Mucosa of descending colon (tissue), 3 donors: Measurements from ENCODE around the gene DUXA. TPM values are rescaled to one million over a fixed set of nuclear protein-coding genes. Genes with fewer than 3 reads are reported as not detected.

Experiments
- ATAC-seq: fragments of 200-7000 bp; cut with Tn5 transposase; one replicate; pipeline ENCODE4 v1.9.1; 2020; ENCODE audit warnings: mild to moderate bottlenecking, moderate library complexity
- DNase-seq, 3 donors: peaks; one replicate each; pipeline ENCODE4 v3.0.0-alpha.2; 2020
- H3K36me3 ChIP-seq: fragments of 200-600 bp; one replicate; pipeline ENCODE4 v1.8.0; 2021; ENCODE audit warnings: low read depth, mild to moderate bottlenecking
- H3K4me1 ChIP-seq: fragments of 200-600 bp; one replicate; pipeline ENCODE4 v1.8.0; 2021; ENCODE audit warnings: low read depth, mild to moderate bottlenecking
- H3K4me3 ChIP-seq: fragments of 200-600 bp; one replicate; pipeline ENCODE4 v1.8.0; 2021; ENCODE audit warnings: mild to moderate bottlenecking
- H3K9me3 ChIP-seq: fragments of 200-600 bp; one replicate; pipeline ENCODE4 v1.8.0; 2021; ENCODE audit warnings: mild to moderate bottlenecking
- CTCF ChIP-seq: fragments of 200-600 bp; IDR thresholded peaks from one replicate; pipeline ENCODE4 v1.8.0; 2022; ENCODE audit warnings: antibody characterized with exemption, mild to moderate bottlenecking
- intact Hi-C, 2 donors: fragments of 100-400 bp; cut with DNase I in 1 of 2; cut with micrococcal nuclease in 1 of 2; formaldehyde crosslinking; loops; one replicate each; pipeline versions ENCODE4 v1.11.0 to v1.11.1; 2022; cut with DNase I, micrococcal nuclease
- total RNA-seq, 3 donors: library from RNA; stranded (reverse); fragmentation: NEBNext Ultra II Directional in 2 of 3; extraction: Animal tissue kit (Norgen Biotek cat#: 25700) in 2 of 3; gene quantifications; one replicate each; pipeline versions ENCODE4 v1.2.1 to v1.2.4, GENCODE V29; 2021 to 2023
- donor health status: DM: no; HTN: no; CAD: no; lungs with moderate emphysema.
- donor health status: DM: no; HTN: no; CAD: no.
- donor health status: DM: no; HTN: yes; CAD: no.

Gene DUXA
- total RNA-seq, 3 donors from 2014 or later: not detected

DNA sequence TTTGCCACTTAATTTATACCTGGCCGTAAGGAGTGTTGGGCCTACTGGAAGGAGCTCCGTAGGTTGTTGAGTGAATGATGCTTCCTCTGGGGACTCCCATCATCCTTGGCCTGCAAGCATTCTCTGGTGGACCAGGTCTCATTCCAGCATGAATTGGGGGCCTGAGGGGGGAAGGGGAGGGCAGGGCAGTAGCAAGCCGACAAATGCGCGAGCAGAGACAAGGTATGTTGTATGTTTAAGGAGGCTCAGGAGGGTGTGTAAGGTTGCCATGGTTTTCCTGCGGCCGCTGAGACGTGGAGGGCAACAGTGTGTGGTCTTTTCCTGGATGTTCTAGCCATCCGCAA, 24.8 kb upstream of the DUXA start:
- H3K36me3 ChIP-seq: no peaks in the 10 kb centered on the region
- H3K4me1 ChIP-seq: peaks cover 9% of the 10 kb centered on the region
- ATAC-seq: no peak
- intact Hi-C loops: no loop called here
- H3K9me3 ChIP-seq: peaks cover 15% of the 10 kb centered on the region
- H3K4me3 ChIP-seq: peak overlapping the region; percentile 96
- no peak for TF ChIP-seq CTCF
- DNase-seq: no peak

GRCh38 chr19:57191141-57192076, 24.1 kb upstream of the DUXA start, which contains the start of gene ZNF264:
Gene ZNF264 (plus strand): TSS chr19:57191500. CDS start chr19:57191914, 414 bp downstream.
- peaks cover 9% of the 10 kb centered on the region for H3K4me1 ChIP-seq
- ATAC-seq: peak; percentile 99
- no peaks in the 10 kb centered on the region for H3K36me3 ChIP-seq
- H3K9me3 ChIP-seq: peaks cover 21% of the 10 kb centered on the region
- H3K4me3 ChIP-seq: peak within 1 kb of the TSS; percentile 96
- intact Hi-C loops: no loop called here
- no peak for TF ChIP-seq CTCF
- peak; percentile 93 to 95 (median 93) for DNase-seq

DNA sequence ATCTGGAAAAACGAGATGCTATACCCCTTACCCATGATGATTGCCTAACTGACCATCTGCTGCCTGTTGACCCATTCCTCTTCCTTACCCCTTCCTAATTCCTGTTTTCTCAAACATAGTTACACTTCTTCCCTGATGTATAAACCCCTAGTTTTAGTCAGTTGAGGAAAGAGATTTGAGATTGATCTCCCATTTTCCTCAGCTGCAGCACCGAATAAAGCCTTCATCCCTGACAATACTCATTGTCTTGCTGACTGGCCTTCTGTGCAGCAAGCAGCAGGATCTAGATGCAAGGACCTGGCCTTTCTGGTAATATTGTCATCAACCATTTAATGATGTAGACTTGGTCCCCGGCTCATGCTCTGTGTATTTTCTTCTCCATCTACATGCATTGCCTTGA, 23.0 kb upstream of the DUXA start:
- peaks cover 23% of the 10 kb centered on the region for H3K9me3 ChIP-seq
- ATAC-seq: no peak
- no peak overlapping the region for H3K4me3 ChIP-seq
- no peaks in the 10 kb centered on the region for H3K36me3 ChIP-seq
- H3K4me1 ChIP-seq: peaks cover 9% of the 10 kb centered on the region
- intact Hi-C loops: no loop called here
- DNase-seq: no peak
- TF ChIP-seq CTCF: no peak

- TF ChIP-seq CTCF: no peak
- H3K9me3 ChIP-seq: peaks cover 5% of the 10 kb centered on the region
- intact Hi-C loops: no loop called here
- H3K36me3 ChIP-seq: no peaks in the 10 kb centered on the region
- ATAC-seq: no peak
- no peaks in the 10 kb centered on the region for H3K4me1 ChIP-seq
- H3K4me3 ChIP-seq: no peak overlapping the region
- peak in 2 of 3 donors; percentile 23 to 31 for DNase-seq
Measured at GRCh38 chr19:57171551-57172081, 4.3 kb upstream of the DUXA start.

DNA sequence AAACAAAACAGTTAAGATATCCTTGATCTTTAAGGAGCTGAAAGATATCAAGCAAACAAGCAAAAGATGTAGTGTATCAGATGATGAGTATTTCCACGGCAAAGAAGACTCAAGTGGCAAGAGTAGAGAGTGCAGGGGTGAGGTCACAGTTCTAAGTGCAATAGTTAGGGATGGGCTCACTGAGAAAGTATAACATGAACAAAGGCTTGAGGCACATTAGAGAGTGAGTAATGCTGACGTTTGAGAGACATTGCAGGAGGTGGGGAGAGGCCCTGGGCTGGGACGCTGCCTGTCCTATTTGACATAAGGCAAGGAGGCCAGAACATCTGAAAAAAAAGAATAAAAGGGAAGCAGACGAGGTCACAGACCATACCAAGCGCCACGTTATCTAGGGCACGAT, 1.4 kb downstream of the DUXA start:
- no peak overlapping the region for H3K4me3 ChIP-seq
- no peaks in the 10 kb centered on the region for H3K4me1 ChIP-seq
- H3K9me3 ChIP-seq: peaks cover 7% of the 10 kb centered on the region
- ATAC-seq: no peak
- intact Hi-C loops: no loop called here
- H3K36me3 ChIP-seq: no peaks in the 10 kb centered on the region
- DNase-seq: no peak
- TF ChIP-seq CTCF: no peak
